K562 (cell line): ENCODE measurements around the gene HEMK1. TPM values are rescaled to one million over a fixed set of nuclear protein-coding genes. Genes with fewer than 3 reads are reported as not detected.
A peak's percentile ranks its signal among the peaks of the same experiment; 100 is the strongest.

Experiments
- ATAC-seq: fragments of 200-7000 bp; cut with Tn5 transposase; 3 replicates; pipeline ENCODE4 v1.9.1; 2020; ENCODE audit warnings: moderate library complexity
- BruUV-seq: library from RNA; stranded (reverse); fragments of 400-500 nt; replicated peaks from 2 replicates; lab custom pipeline; 2021; lab: Mats Ljungman, UMichigan
- CTCF ChIA-PET: fragments of 300-600 bp; formaldehyde crosslinking; extraction: SDS; loops from one replicate; lab custom pipeline; 2021; ENCODE audit warnings: low intra/inter-chr PET ratio; lab: Yijun Ruan, JAX
- POLR2A ChIA-PET: fragments of 300-600, 350-650 bp; sonication (Branson Sonifier 250); formaldehyde crosslinking; extraction: SDS; loops from one replicate; lab custom pipeline; 2021; ENCODE audit warnings: antibody characterized with exemption, inconsistent platforms; lab: Yijun Ruan, JAX
- DNase-seq, 4 experiments: peaks; one replicate each; pipeline versions ENCODE4 v3.0.0 to v3.0.0-alpha.2; 2011 to 2018; ENCODE audit warnings: low spot score in 3 of 4, mixed read lengths in 3 of 4; ENCODE audit errors: extremely low read depth in 1 of 4
- FAIRE-seq: peaks from 2 replicates; lab custom pipeline; 2011; peaks lifted over from hg19 to GRCh38; lab: Jason Lieb, UNC
- H2AFZ ChIP-seq: 2 replicates; pipeline ENCODE4 v1.6.0; 2011; ENCODE audit warnings: low read depth, low read length, control low read depth, inconsistent platforms
- H3K27ac ChIP-seq: fragments of 200-600 bp; 3 replicates; pipeline ENCODE4 v1.8.0; 2011; ENCODE audit warnings: low read depth, mild to moderate bottlenecking, control low read depth, inconsistent platforms, low read length, moderate library complexity, mixed read lengths; ENCODE audit errors: extremely low read depth
- H3K27me3 ChIP-seq, 2 experiments: fragments of 300-600 bp in 1 of 2; 2 replicates in 1 of 2; 3 replicates in 1 of 2; pipeline versions ENCODE4 v1.6.0 to v1.8.0; 2011; ENCODE audit warnings: inconsistent platforms in 2 of 2, low read length in 2 of 2, mild to moderate bottlenecking in 1 of 2, mixed read lengths in 1 of 2, moderate library complexity in 1 of 2; ENCODE audit not compliant: control insufficient read depth in 2 of 2, insufficient read depth in 2 of 2
- H3K36me3 ChIP-seq: fragments of 300-600 bp; 3 replicates; pipeline ENCODE4 v1.8.0; 2011; ENCODE audit warnings: mild to moderate bottlenecking, low read length, inconsistent platforms; ENCODE audit not compliant: control insufficient read depth, insufficient read depth
- H3K4me1 ChIP-seq, 2 experiments: fragments of 200-600 bp in 1 of 2; replicated peaks in 1 of 2; 2 replicates in 1 of 2; 3 replicates in 1 of 2; pipeline versions ENCODE4 v1.5.1 to v1.8.0; 2011; ENCODE audit warnings: inconsistent platforms in 2 of 2, low read length in 2 of 2, mild to moderate bottlenecking in 1 of 2, mixed read lengths in 1 of 2, moderate library complexity in 1 of 2; ENCODE audit not compliant: control insufficient read depth in 2 of 2, insufficient read depth in 2 of 2
- H3K4me2 ChIP-seq: 2 replicates; pipeline ENCODE4 v1.6.1; 2011; ENCODE audit warnings: low read length, control low read depth, inconsistent platforms, mixed read lengths; ENCODE audit not compliant: insufficient read depth
- H3K4me3 ChIP-seq: fragments of 200-600 bp; sonication (generic), shearing (Covaris generic); 2 replicates; pipeline ENCODE4 v1.5.1; 2016; ENCODE audit warnings: control low read depth, inconsistent platforms
- H3K79me2 ChIP-seq: fragments of 200-600 bp; 3 replicates; pipeline ENCODE4 v1.8.0; 2011; ENCODE audit warnings: low read length, inconsistent platforms; ENCODE audit not compliant: control insufficient read depth, insufficient read depth
- H3K9ac ChIP-seq, 2 experiments: 2 replicates each; pipeline versions ENCODE4 v1.6.0 to v1.6.1; 2011; ENCODE audit warnings: low read depth in 2 of 2, low read length in 2 of 2, control low read depth in 1 of 2, inconsistent platforms in 1 of 2, mild to moderate bottlenecking in 1 of 2, mixed read lengths in 1 of 2; ENCODE audit not compliant: insufficient read depth in 1 of 2
- H3K9me1 ChIP-seq: one replicate; pipeline ENCODE4 v1.6.0; 2011; ENCODE audit warnings: inconsistent platforms, mild to moderate bottlenecking, low read length, moderate library complexity; ENCODE audit not compliant: control insufficient read depth, insufficient read depth
- H3K9me3 ChIP-seq: replicated peaks from 2 replicates; pipeline ENCODE4 v1.5.1; 2011; ENCODE audit warnings: low read depth, low read length, inconsistent platforms; ENCODE audit not compliant: control insufficient read depth, insufficient read depth
- H4K20me1 ChIP-seq: replicated peaks from 2 replicates; pipeline ENCODE4 v1.6.1; 2011; ENCODE audit warnings: low read length, inconsistent platforms, mixed read lengths; ENCODE audit not compliant: control insufficient read depth, insufficient read depth
- ATF1 ChIP-seq, 2 experiments: fragments of 450-650 bp in 1 of 2; IDR thresholded peaks; 2 replicates each; pipeline ENCODE4 v1.6.1; 2016; ENCODE audit warnings: missing compliant biosample characterization in 1 of 2, missing genetic modification characterization in 1 of 2
- BRF2 ChIP-seq: IDR thresholded peaks from 3 replicates; pipeline ENCODE4 v1.6.1; 2011; ENCODE audit warnings: borderline replicate concordance, mild to moderate bottlenecking; ENCODE audit not compliant: insufficient read length, insufficient read depth
- CREM ChIP-seq: IDR thresholded peaks from 2 replicates; pipeline ENCODE4 v1.6.1; 2014; ENCODE audit warnings: antibody characterized with exemption, low read depth
- GABPA ChIP-seq: fragments of 200-800 bp; sonication (Bioruptor generic); conservative IDR thresholded peaks from 2 replicates; pipeline ENCODE4 v1.6.1; 2016; ENCODE audit warnings: low read depth, missing genetic modification characterization, missing compliant biosample characterization
- IRF1 ChIP-seq: sonication (generic); formaldehyde crosslinking; IDR thresholded peaks from 2 replicates; pipeline ENCODE4 v1.8.0; 2022; ENCODE audit warnings: missing genetic modification reagents, mild to moderate bottlenecking, borderline replicate concordance
- KDM4B ChIP-seq, 2 experiments: fragments of 450-650 bp in 1 of 2; sonication (generic) in 1 of 2; IDR thresholded peaks; 2 replicates each; pipeline ENCODE4 v1.6.1; 2016 to 2017; ENCODE audit warnings: borderline replicate concordance in 2 of 2, antibody characterized with exemption in 1 of 2, low read depth in 1 of 2, mild to moderate bottlenecking in 1 of 2
- NFRKB ChIP-seq: fragments of 450-650 bp; IDR thresholded peaks from 2 replicates; pipeline ENCODE4 v1.6.1; 2016; ENCODE audit warnings: low read depth
- NRF1 ChIP-seq, 2 experiments: fragments of 450-650 bp; IDR thresholded peaks in 1 of 2; conservative IDR thresholded peaks in 1 of 2; 2 replicates each; pipeline ENCODE4 v1.6.1; 2014; ENCODE audit warnings: mild to moderate bottlenecking in 2 of 2
- PCBP1 ChIP-seq: fragments of 200-400 bp; formaldehyde crosslinking; IDR thresholded peaks from 2 replicates; pipeline ENCODE4 v1.6.1; 2018; ENCODE audit warnings: mild to moderate bottlenecking, low read depth, low read length; ENCODE audit not compliant: poor library complexity, severe bottlenecking
- SOX6 ChIP-seq: fragments of 450-650 bp; IDR thresholded peaks from 2 replicates; pipeline ENCODE4 v1.6.1; 2014; ENCODE audit warnings: mild to moderate bottlenecking
- SP2 ChIP-seq: IDR thresholded peaks from 2 replicates; pipeline ENCODE4 v1.6.1; 2011; ENCODE audit warnings: mild to moderate bottlenecking, low read depth, low read length, moderate library complexity; ENCODE audit not compliant: poor library complexity, severe bottlenecking; ENCODE audit errors: extremely low read depth
- USF1 ChIP-seq: sonication (generic); formaldehyde crosslinking; IDR thresholded peaks from 2 replicates; pipeline ENCODE4 v1.9.0; 2022; ENCODE audit warnings: mild to moderate bottlenecking, missing genetic modification reagents
- ZBTB9 ChIP-seq: fragments of 450-650 bp; formaldehyde crosslinking; IDR thresholded peaks from 2 replicates; pipeline ENCODE4 v1.4.0; 2020; ENCODE audit warnings: mild to moderate bottlenecking, moderate library complexity
- WGBS: fragments of 100-300 bp; shearing (Covaris generic); methylation state at CpG from one replicate; pipeline ENCODE4 v1.1.6; 2016; ENCODE audit warnings: low coverage, mixed read lengths; ENCODE audit not compliant: insufficient coverage; ENCODE audit errors: missing lambda C conversion rate; 5-methylcytosine and 5-hydroxymethylcytosine counted together
- in situ Hi-C: fragments of 300-500 bp; cut with MboI; formaldehyde crosslinking; loops from 4 replicates; pipeline ENCODE4 v1.15.0; 2018; ENCODE audit warnings: inconsistent platforms, mixed read lengths
- intact Hi-C: fragments of 100-400 bp; cut with micrococcal nuclease; formaldehyde crosslinking; loops from 2 replicates; pipeline ENCODE4 v1.14.2; 2022
- polyA plus RNA-seq, 8 experiments: library from polyadenylated mRNA; depleted of rRNA in 4 of 8; stranded (reverse) in 5 of 8; unstranded in 3 of 8; fragments of >200 nt; fragmentation: Nextera tagmentation in 2 of 8; fragmentation: Illumina TruSeq in 1 of 8; extraction: Ambion mirVana in 2 of 8; extraction: Trizol in 1 of 8; gene quantifications; 2 replicates each; pipeline versions ENCODE4 v1.2.1 to v1.2.3, GENCODE V29; 2011 to 2014; ENCODE audit warnings: inconsistent platforms in 1 of 8, missing spikeins in 1 of 8
- total RNA-seq, 7 experiments: library from RNA; depleted of rRNA in 6 of 7; stranded (reverse); fragments of >200 nt in 6 of 7; fragmentation: Illumina TruSeq in 2 of 7; extraction: Trizol in 2 of 7; gene quantifications; 2 replicates each; pipeline versions ENCODE4 v1.2.1 to v1.2.3, GENCODE V29; 2011 to 2021; ENCODE audit warnings: low replicate concordance in 1 of 7

Gene HEMK1
- total and polyA plus RNA-seq, 9 of the 15 experiments (the other 6 are each of a cell fraction or from before 2014, with no cell fraction given), result 2.0 to 16.8 (median 11.4) TPM

- TF ChIP-seq ATF1 (CRISPR knock-in tag; IDR thresholded peaks at IDR 0.05) (no peak), ATF1 (tag; IDR thresholded peaks at IDR 0.05) (peak; percentile 23; the same call in 1 of the 2 replicates), SOX6 (no peak; the same call in 1 of the 2 replicates), NFRKB (no peak), USF1 (no peak), ZBTB9 (CRISPR knock-in tag) (no peak), KDM4B (IDR thresholded peaks at IDR 0.05; ENCODE audit: borderline replicate concordance in 2 of 2, low read depth in 1 of 2) (peak in 1 of 2 experiments; percentile 75; a peak in 1 of 4 replicates), CREM (peak; percentile 84)
These were observed 47.4 kb downstream of the HEMK1 start (continued) for GRCh38 chr3:50616770-50617095.

- ChIA-PET POLR2A (interaction anchor here (1.7 kb wide), 1 partner anchor 36 kb away, joined by 4 read pairs; no protein-coding TSS in a partner anchor), CTCF (interaction anchor here (1.1 to 5.4 kb wide), 2 partner anchors 15 to 45 kb away, joined by 3 to 56 read pairs; no protein-coding TSS in a partner anchor)
- peaks cover 24 to 37% of the 10 kb centered on the region in 2 experiments; a peak in 4 of 5 replicates for H3K4me1 ChIP-seq
- FAIRE-seq (no peak), ATAC-seq (peak; percentile 30), DNase-seq (peak in 1 of 4 experiments; percentile 36)
- no peaks in the 10 kb centered on the region for H3K9me1 ChIP-seq
- peak within 1 kb of the TSS; percentile 85 for H3K27ac ChIP-seq
- in situ Hi-C loops, result loop anchor here (5.0 kb wide), 1 partner anchor 760 kb away; no protein-coding TSS in a partner anchor
- peak within 1 kb of the TSS; percentile 86 to 92 for H3K9ac ChIP-seq
- H2AFZ ChIP-seq, result peak within 1 kb of the TSS; percentile 83
- H3K4me2 ChIP-seq, result peak within 1 kb of the TSS; percentile 96
- H4K20me1 ChIP-seq, result peaks cover 8% of the 10 kb centered on the region; the same call in 1 of the 2 replicates
- peak within 1 kb of the TSS; percentile 72 for H3K4me3 ChIP-seq
- no TSS peak for BruUV-seq
- no peaks in the 10 kb centered on the region for H3K27me3 ChIP-seq
- H3K9me3 ChIP-seq, result no peaks in the 10 kb centered on the region
- peaks cover 24% of the 10 kb centered on the region; the same call in 2 of the 3 replicates for H3K36me3 ChIP-seq
- peaks cover 53% of the 10 kb centered on the region for H3K79me2 ChIP-seq
- intact Hi-C loops, result loop anchor here (10.0 kb wide), 1 partner anchor 768 kb away; the partner anchor contains the start of gene MANF
- WGBS, result 0% methylated on average over 6 of the region's 58 CpGs
- TF ChIP-seq GABPA (tag) (no peak), BRF2 (no peak), PCBP1 (peak; percentile 94), SP2 (no peak), IRF1 (CRISPR knock-in tag) (no peak), NRF1 (conservative IDR thresholded peaks at IDR 0.05 in 1 of 2, IDR thresholded peaks at IDR 0.05 in 1 of 2) (no peak)
These were observed 47.9 kb downstream of the HEMK1 start, which contains the start of gene MAPKAPK3 for GRCh38 chr3:50617096-50617791. TSS of gene MAPKAPK3 (plus strand) at chr3:50617151. CDS start at chr3:50617566, 415 bp downstream.
